K562 (cell line): Measurements from ENCODE around the gene CDKN2C.

ENCODE experiments used
- BHLHE40 ChIP-seq: IDR thresholded peaks from 2 replicates; pipeline ENCODE4 v1.6.1; 2011; ENCODE audit warnings: low read length, improper control_type of control experiment
- DMBX1 ChIP-seq: fragments of 250-450 bp; sonication (Bioruptor Pico); IDR thresholded peaks from 2 replicates; pipeline ENCODE4 v1.8.0; 2022; ENCODE audit warnings: inconsistent platforms, mild to moderate bottlenecking, moderate library complexity, borderline replicate concordance
- GATA2 ChIP-seq: sonication (generic); formaldehyde crosslinking; IDR thresholded peaks from 2 replicates; pipeline ENCODE4 v1.4.0; 2020; ENCODE audit warnings: mild to moderate bottlenecking, missing genetic modification reagents
- NR1H2 ChIP-seq: sonication (generic); formaldehyde crosslinking; IDR thresholded peaks from 2 replicates; pipeline ENCODE4 v1.4.0; 2020; ENCODE audit warnings: mild to moderate bottlenecking, missing genetic modification reagents
- NR2C2 ChIP-seq, 2 experiments: fragments of 200-800 bp in 1 of 2; sonication (Bioruptor generic) in 1 of 2; sonication (generic) in 1 of 2; formaldehyde crosslinking in 1 of 2; IDR thresholded peaks; 2 replicates each; pipeline versions ENCODE4 v1.6.1 to v1.8.0; 2016 to 2022; ENCODE audit warnings: mild to moderate bottlenecking in 1 of 2, missing compliant biosample characterization in 1 of 2, missing genetic modification characterization in 1 of 2, missing genetic modification reagents in 1 of 2
- PHF21A ChIP-seq: fragments of 450-650 bp; IDR thresholded peaks from 2 replicates; pipeline ENCODE4 v1.6.1; 2017; ENCODE audit warnings: low read depth, borderline replicate concordance
- POLR2A ChIP-seq: fragments of 450-650 bp; conservative IDR thresholded peaks from 2 replicates; pipeline ENCODE4 v1.6.1; 2016
- POLR2AphosphoS5 ChIP-seq: IDR thresholded peaks from 2 replicates; pipeline ENCODE4 v1.6.1; 2011; ENCODE audit warnings: mild to moderate bottlenecking, low read depth, low read length, moderate library complexity; ENCODE audit not compliant: control insufficient read depth, insufficient read depth
- RAD51 ChIP-seq: fragments of 450-650 bp; IDR thresholded peaks from 2 replicates; pipeline ENCODE4 v1.7.1; 2016; ENCODE audit warnings: low read depth, mild to moderate bottlenecking, borderline replicate concordance
- ZNF212 ChIP-seq: fragments of 450-650 bp; formaldehyde crosslinking; IDR thresholded peaks from 2 replicates; pipeline ENCODE4 v1.4.0; 2020; ENCODE audit warnings: mild to moderate bottlenecking
- ZNF354B ChIP-seq: fragments of 250-450 bp; sonication (Bioruptor Pico); IDR thresholded peaks from 2 replicates; pipeline ENCODE4 v1.4.0; 2020
- ZNF668 ChIP-seq: fragments of 250-450 bp; sonication (Bioruptor Pico); IDR thresholded peaks from 2 replicates; pipeline ENCODE4 v1.8.0; 2022; ENCODE audit warnings: mild to moderate bottlenecking, inconsistent platforms
- TF ChIP-seq, protein P1 (sequence below): sonication (generic); formaldehyde crosslinking; IDR thresholded peaks from 2 replicates; pipeline ENCODE4 v1.5.0; 2020; ENCODE audit warnings: missing genetic modification reagents
- TF ChIP-seq, protein P2 (sequence below), 3 experiments: IDR thresholded peaks in 2 of 3; conservative IDR thresholded peaks in 1 of 3; 2 replicates each; pipeline ENCODE4 v1.5.1; 2011 to 2012; ENCODE audit warnings: low read length in 3 of 3, mild to moderate bottlenecking in 3 of 3, control low read depth in 2 of 3, improper control_type of control experiment in 1 of 3, inconsistent platforms in 1 of 3, low read depth in 1 of 3, mixed read lengths in 1 of 3, moderate library complexity in 1 of 3; ENCODE audit not compliant: insufficient read depth in 2 of 3

DNA sequence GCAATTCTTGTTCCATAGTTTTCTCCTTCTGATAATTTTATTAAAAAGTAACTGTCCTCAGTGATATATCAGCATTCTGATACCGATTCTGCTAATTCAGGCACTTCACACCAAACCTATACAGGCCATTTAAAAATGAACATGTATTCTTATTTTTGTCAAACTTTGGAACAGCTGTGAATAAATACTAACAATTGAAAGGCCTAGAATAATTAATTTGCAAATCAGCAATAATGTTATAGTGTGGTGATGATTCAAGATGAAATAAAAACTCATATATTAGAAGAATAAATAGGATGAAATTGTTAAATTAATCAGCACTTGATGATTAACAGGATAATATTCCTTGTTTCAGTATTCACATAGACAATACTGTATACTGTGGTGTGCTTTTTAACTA, 9.9 kb downstream of the CDKN2C start:
- TF ChIP-seq DMBX1 (CRISPR knock-in tag) (no peak), RAD51 (no peak), BHLHE40 (no peak), PHF21A (no peak), GATA2 (CRISPR knock-in tag) (no peak), ZNF354B (CRISPR knock-in tag) (no peak), NR2C2 (CRISPR knock-in tag; IDR thresholded peaks at IDR 0.05) (no peak), NR2C2 (tag; IDR thresholded peaks at IDR 0.05) (no peak), ZNF212 (no peak), NR1H2 (CRISPR knock-in tag) (no peak), POLR2AphosphoS5 (no peak), POLR2A (no peak), ZNF668 (no peak)
- TF ChIP-seq, protein P1, sequence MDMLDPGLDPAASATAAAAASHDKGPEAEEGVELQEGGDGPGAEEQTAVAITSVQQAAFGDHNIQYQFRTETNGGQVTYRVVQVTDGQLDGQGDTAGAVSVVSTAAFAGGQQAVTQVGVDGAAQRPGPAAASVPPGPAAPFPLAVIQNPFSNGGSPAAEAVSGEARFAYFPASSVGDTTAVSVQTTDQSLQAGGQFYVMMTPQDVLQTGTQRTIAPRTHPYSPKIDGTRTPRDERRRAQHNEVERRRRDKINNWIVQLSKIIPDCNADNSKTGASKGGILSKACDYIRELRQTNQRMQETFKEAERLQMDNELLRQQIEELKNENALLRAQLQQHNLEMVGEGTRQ, result no peak
- TF ChIP-seq, protein P2, sequence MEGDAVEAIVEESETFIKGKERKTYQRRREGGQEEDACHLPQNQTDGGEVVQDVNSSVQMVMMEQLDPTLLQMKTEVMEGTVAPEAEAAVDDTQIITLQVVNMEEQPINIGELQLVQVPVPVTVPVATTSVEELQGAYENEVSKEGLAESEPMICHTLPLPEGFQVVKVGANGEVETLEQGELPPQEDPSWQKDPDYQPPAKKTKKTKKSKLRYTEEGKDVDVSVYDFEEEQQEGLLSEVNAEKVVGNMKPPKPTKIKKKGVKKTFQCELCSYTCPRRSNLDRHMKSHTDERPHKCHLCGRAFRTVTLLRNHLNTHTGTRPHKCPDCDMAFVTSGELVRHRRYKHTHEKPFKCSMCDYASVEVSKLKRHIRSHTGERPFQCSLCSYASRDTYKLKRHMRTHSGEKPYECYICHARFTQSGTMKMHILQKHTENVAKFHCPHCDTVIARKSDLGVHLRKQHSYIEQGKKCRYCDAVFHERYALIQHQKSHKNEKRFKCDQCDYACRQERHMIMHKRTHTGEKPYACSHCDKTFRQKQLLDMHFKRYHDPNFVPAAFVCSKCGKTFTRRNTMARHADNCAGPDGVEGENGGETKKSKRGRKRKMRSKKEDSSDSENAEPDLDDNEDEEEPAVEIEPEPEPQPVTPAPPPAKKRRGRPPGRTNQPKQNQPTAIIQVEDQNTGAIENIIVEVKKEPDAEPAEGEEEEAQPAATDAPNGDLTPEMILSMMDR (IDR thresholded peaks at IDR 0.05 in 2 of 3, conservative IDR thresholded peaks at IDR 0.05 in 1 of 3; ENCODE audit: insufficient read depth in 2 of 3, low read depth in 1 of 3, low read length in 3 of 3), result no peak
